ENCODE results near the gene S1PR5.

GRCh38 chr19:10543420-10544241 is 26.4 kb upstream of the S1PR5 start, which contains the start of gene ATG4D:
- TF ChIP-seq PKNOX1 (IDR thresholded peaks at IDR 0.05) (no peak), FOXK2 (IDR thresholded peaks at IDR 0.05) (no peak), FOXM1 (IDR thresholded peaks at IDR 0.05; ENCODE audit: borderline replicate concordance) (no peak), SP1 (IDR thresholded peaks at IDR 0.05) (no peak), SUZ12 (IDR thresholded peaks at IDR 0.05) (no peak), CTBP1 (IDR thresholded peaks at IDR 0.05; ENCODE audit: borderline replicate concordance) (no peak), LEF1 (IDR thresholded peaks at IDR 0.05; ENCODE audit: borderline replicate concordance) (no peak)

All from HEK293T (cell line).